Ovary (tissue), 9 donors: ENCODE measurements around the gene SLC41A3. TPM values are rescaled to one million over a fixed set of nuclear protein-coding genes. Genes with fewer than 3 reads are reported as not detected.

Experiments used
- DNase-seq, 5 donors: peaks; one replicate each; pipeline ENCODE4 v3.0.0-alpha.2; 2019 to 2020
- H3K27ac ChIP-seq, 2 donors: fragments of 200-600 bp; one replicate each; pipeline versions ENCODE4 v1.5.1 to v1.8.0; 2019 to 2022
- H3K27me3 ChIP-seq: fragments of 200-600 bp; one replicate; pipeline ENCODE4 v1.8.0; 2022
- H3K36me3 ChIP-seq: fragments of 200-600 bp; sonication (generic); one replicate; pipeline ENCODE4 v1.5.1; 2019
- H3K4me1 ChIP-seq: one replicate; pipeline ENCODE4 v1.8.1; 2013; ENCODE audit warnings: mild to moderate bottlenecking, moderate library complexity; ENCODE audit not compliant: insufficient read depth
- H3K4me3 ChIP-seq: fragments of 200-600 bp; sonication (generic); one replicate; pipeline ENCODE4 v1.5.1; 2017
- H3K9me3 ChIP-seq, 2 donors: fragments of 200-600 bp in 1 of 2; sonication (generic) in 1 of 2; one replicate each; pipeline versions ENCODE4 v1.5.1 to v1.8.1; 2013 to 2019; ENCODE audit warnings: mild to moderate bottlenecking in 1 of 2, moderate library complexity in 1 of 2
- CTCF ChIP-seq, 3 donors: fragments of 450-650 bp in 2 of 3; fragments of 200-600 bp in 1 of 3; IDR thresholded peaks; one replicate each; pipeline versions ENCODE4 v1.5.1 to v1.8.0; 2016 to 2022; ENCODE audit warnings: antibody characterized with exemption in 3 of 3, mild to moderate bottlenecking in 1 of 3
- EP300 ChIP-seq: sonication (generic); formaldehyde crosslinking; IDR thresholded peaks from one replicate; pipeline ENCODE4 v1.6.1; 2017; ENCODE audit warnings: antibody characterized with exemption
- POLR2A ChIP-seq: fragments of 450-650 bp; IDR thresholded peaks from one replicate; pipeline ENCODE4 v1.6.1; 2017; ENCODE audit warnings: antibody characterized with exemption, mild to moderate bottlenecking, moderate library complexity
- WGBS, 3 donors: extraction: QIAGEN DNeasy Blood & Tissue Kit in 1 of 3; methylation state at CpG; one replicate each; pipeline versions ENCODE4 v1.1.5 to v1.1.7; 2013 to 2017; 5-methylcytosine and 5-hydroxymethylcytosine counted together
- intact Hi-C, 4 donors: fragments of 100-400 bp; cut with DNase I; formaldehyde crosslinking; loops; one replicate each; pipeline versions ENCODE4 v1.11.0 to v1.15.1; 2022 to 2023
- polyA plus RNA-seq, 2 donors: library from polyadenylated mRNA; stranded (reverse); fragments of 200-250 nt in 1 of 2; fragments of 350-450 nt in 1 of 2; fragmentation: Illumina TruSeq in 1 of 2; extraction: RNeasy Lipid Tissue Mini Kit (QIAGEN cat#74804) in 1 of 2; gene quantifications; one replicate each; pipeline ENCODE4 v1.2.3, GENCODE V29; 2013 to 2014
- total RNA-seq, 7 donors: library from RNA; depleted of rRNA in 2 of 7; stranded (reverse); fragments of >200 nt in 2 of 7; fragmentation: NEBNext Ultra II Directional in 3 of 7; extraction: Animal tissue kit (Norgen Biotek cat#: 25700) in 3 of 7; gene quantifications; one replicate each; pipeline versions ENCODE4 v1.1.0 to v1.2.4, GENCODE V29; 2016 to 2023
- donor health status: DM: no; HTN: no; CAD: no; lungs with moderate emphysema.
- donor health status: DM: no; HTN: no; CAD: no.
- donor health status: Bipolar disorder and iron deficiency.
- donor health status: DM: yes; HTN: yes; CAD: no.
- donor health status: DM: no; HTN: no; CAD: no.
- donor health status: DM: yes; HTN: yes; CAD: no.

SLC41A3 gene
- total and polyA plus RNA-seq, 9 donors, result 58.1 to 107 (median 77.7) TPM

GRCh38 chr3:126060613-126061145 lies 23.2 kb downstream of the SLC41A3 start:
- no peaks in the 10 kb centered on the region for H3K36me3 ChIP-seq
- no peak overlapping the region for H3K27ac ChIP-seq
- intact Hi-C loops, result loop anchor here in 1 of 4 donors (10.0 kb wide), 1 partner anchor 1026 kb away; no protein-coding TSS in a partner anchor
- no peaks in the 10 kb centered on the region for H3K9me3 ChIP-seq
- DNase-seq, result no peak
- WGBS, 3 donors, result 56 to 57% (median 57%) methylated on average over 7 of the region's 7 CpGs
- no peaks in the 10 kb centered on the region for H3K27me3 ChIP-seq
- TF ChIP-seq POLR2A (no peak), EP300 (no peak), CTCF (IDR thresholded peaks at IDR 0.05) (no peak)
- H3K4me1 ChIP-seq, result peaks cover 18% of the 10 kb centered on the region
- H3K4me3 ChIP-seq, result no peak overlapping the region

GRCh38 chr3:126058666-126059065 lies 25.3 kb downstream of the SLC41A3 start:
- H3K4me3 ChIP-seq, result no peak overlapping the region
- peaks cover 18% of the 10 kb centered on the region for H3K4me1 ChIP-seq
- H3K27ac ChIP-seq, result no peak overlapping the region
- H3K9me3 ChIP-seq, result no peaks in the 10 kb centered on the region
- TF ChIP-seq EP300 (no peak), CTCF (IDR thresholded peaks at IDR 0.05) (no peak), POLR2A (no peak)
- WGBS, 3 donors, result 66 to 86% (median 68%) methylated on average over 7 of the region's 7 CpGs
- intact Hi-C loops, result no loop called here
- DNase-seq, result no peak
- H3K27me3 ChIP-seq, result no peaks in the 10 kb centered on the region
- H3K36me3 ChIP-seq, result no peaks in the 10 kb centered on the region

GRCh38 chr3:126057936-126058335 lies 26.0 kb downstream of the SLC41A3 start:
- no peaks in the 10 kb centered on the region for H3K27me3 ChIP-seq
- DNase-seq, result no peak
- no peak overlapping the region for H3K4me3 ChIP-seq
- H3K36me3 ChIP-seq, result no peaks in the 10 kb centered on the region
- TF ChIP-seq CTCF (IDR thresholded peaks at IDR 0.05) (no peak), EP300 (no peak), POLR2A (no peak)
- WGBS, 3 donors, result 94 to 95% (median 95%) methylated on average over 13 of the region's 13 CpGs
- H3K9me3 ChIP-seq, result no peaks in the 10 kb centered on the region
- H3K27ac ChIP-seq, result no peak overlapping the region
- intact Hi-C loops, result no loop called here
- H3K4me1 ChIP-seq, result peaks cover 18% of the 10 kb centered on the region

- DNase-seq, result no peak
- peaks cover 18% of the 10 kb centered on the region for H3K4me1 ChIP-seq
- 69 to 90% (median 80%) methylated on average over 10 of the region's 10 CpGs for WGBS, 3 donors
- intact Hi-C loops, result no loop called here
- H3K27ac ChIP-seq, result no peak overlapping the region
- H3K36me3 ChIP-seq, result no peaks in the 10 kb centered on the region
- H3K27me3 ChIP-seq, result no peaks in the 10 kb centered on the region
- TF ChIP-seq POLR2A (no peak), CTCF (IDR thresholded peaks at IDR 0.05) (no peak), EP300 (no peak)
- no peaks in the 10 kb centered on the region for H3K9me3 ChIP-seq
- H3K4me3 ChIP-seq, result no peak overlapping the region
Observed at GRCh38 chr3:126057501-126057819, 26.5 kb downstream of the SLC41A3 start.
